Kasumi-1 (cell line): ENCODE data around the gene PRAF2.

Experiments used
- DNase-seq, 2 experiments: peaks; one replicate each; lab custom pipeline; 2025; lab: John Stamatoyannopoulos, UW

PRAF2 gene

GRCh38 chrX:49042581-49043219 is 31.1 kb downstream of the PRAF2 start:
- no peak for DNase-seq

GRCh38 chrX:49041744-49042580 is 31.8 kb downstream of the PRAF2 start:
- DNase-seq, result peak; percentile 12 to 14

GRCh38 chrX:49040376-49040955 is 33.3 kb downstream of the PRAF2 start:
- no peak for DNase-seq

GRCh38 chrX:49039598-49040375 is 34.0 kb downstream of the PRAF2 start:
- peak; percentile 81 to 89 for DNase-seq

GRCh38 chrX:49037883-49038475 is 35.8 kb downstream of the PRAF2 start:
- DNase-seq, result no peak

GRCh38 chrX:49030283-49030682 is 43.5 kb downstream of the PRAF2 start:
- no peak for DNase-seq

GRCh38 chrX:49029876-49030275 is 43.9 kb downstream of the PRAF2 start:
- no peak for DNase-seq
